B cell (primary cell): ENCODE results near the gene FOXI2. TPM values are rescaled to one million over a fixed set of nuclear protein-coding genes. Genes with fewer than 3 reads are reported as not detected.

Source experiments
- ATAC-seq: fragments of 200-7000 bp; cut with Tn5 transposase; one replicate; pipeline ENCODE4 v1.10.0; 2021; ENCODE audit warnings: low read depth, mild to moderate bottlenecking, moderate number of reproducible peaks, moderate library complexity
- CTCF ChIA-PET: fragments of 350-600 bp; sonication (Branson Sonifier 250); formaldehyde crosslinking; loops from one replicate; lab custom pipeline; 2021; ENCODE audit warnings: antibody characterized with exemption, inconsistent platforms; lab: Charles Lee
- POLR2A ChIA-PET: fragments of 350-600 bp; sonication (Branson Sonifier 250); formaldehyde crosslinking; loops from one replicate; lab custom pipeline; 2021; ENCODE audit warnings: antibody characterized with exemption; lab: Charles Lee
- DNase-seq: peaks from one replicate; pipeline ENCODE4 v3.0.0; 2013
- H2AFZ ChIP-seq: 2 replicates; pipeline ENCODE4 v1.6.1; 2012; ENCODE audit warnings: mild to moderate bottlenecking, low read depth, low read length; ENCODE audit not compliant: insufficient read depth, poor library complexity, severe bottlenecking
- H3K27ac ChIP-seq, 2 donors: 1 replicate in 1 of 2; 2 replicates in 1 of 2; pipeline ENCODE4 v1.5.1; 2012 to 2013; ENCODE audit warnings: low read length in 2 of 2, mild to moderate bottlenecking in 2 of 2, moderate library complexity in 1 of 2
- H3K27me3 ChIP-seq, 4 experiments: fragments of 200-600 bp in 1 of 4; sonication (generic) in 1 of 4; replicated peaks in 1 of 4; 1 replicate in 2 of 4; 2 replicates in 2 of 4; pipeline versions ENCODE4 v1.6.1 to v1.7.0; 2013 to 2016; ENCODE audit warnings: low read length in 3 of 4, mild to moderate bottlenecking in 2 of 4, mixed read lengths in 1 of 4, moderate library complexity in 1 of 4; ENCODE audit not compliant: insufficient read depth in 4 of 4, control insufficient read depth in 3 of 4; ENCODE audit errors: control extremely low read depth in 1 of 4
- H3K36me3 ChIP-seq, 2 experiments: replicated peaks in 1 of 2; 1 replicate in 1 of 2; 2 replicates in 1 of 2; pipeline versions ENCODE4 v1.6.1 to v1.7.1; 2013; ENCODE audit warnings: low read length in 1 of 2; ENCODE audit not compliant: insufficient read depth in 2 of 2, control insufficient read depth in 1 of 2; ENCODE audit errors: control extremely low read depth in 1 of 2, extremely low read depth in 1 of 2
- H3K4me1 ChIP-seq, 2 donors: fragments of 200-600 bp in 1 of 2; sonication (generic) in 1 of 2; 1 replicate in 1 of 2; 2 replicates in 1 of 2; pipeline versions ENCODE4 v1.5.1 to v1.6.1; 2013 to 2017; ENCODE audit warnings: low read length in 2 of 2; ENCODE audit not compliant: control insufficient read depth in 2 of 2, insufficient read depth in 2 of 2
- H3K4me2 ChIP-seq: replicated peaks from 2 replicates; pipeline ENCODE3; 2012; ENCODE audit warnings: mild to moderate bottlenecking, low read depth, low read length; ENCODE audit not compliant: poor library complexity, severe bottlenecking
- H3K4me3 ChIP-seq, 5 experiments: fragments of 200-600 bp in 1 of 5; sonication (generic) in 1 of 5; 1 replicate in 3 of 5; 2 replicates in 2 of 5; pipeline versions ENCODE4 v1.5.1 to v1.7.0; 2011 to 2016; ENCODE audit warnings: low read length in 4 of 5, mild to moderate bottlenecking in 4 of 5, low read depth in 2 of 5, control low read depth in 1 of 5, moderate library complexity in 1 of 5; ENCODE audit not compliant: insufficient read depth in 1 of 5; ENCODE audit errors: control extremely low read depth in 1 of 5, extremely low read depth in 1 of 5
- H3K79me2 ChIP-seq: fragments of 200-600 bp; sonication (generic); one replicate; pipeline ENCODE4 v1.6.0; 2016; ENCODE audit warnings: low read length; ENCODE audit not compliant: control insufficient read depth, insufficient read depth
- H3K9ac ChIP-seq: fragments of 200-600 bp; sonication (generic); 2 replicates; pipeline ENCODE4 v1.6.1; 2017; ENCODE audit warnings: mild to moderate bottlenecking, low read length, moderate library complexity
- H3K9me3 ChIP-seq, 3 donors: one replicate each; pipeline versions ENCODE4 v1.6.1 to v1.7.1; 2013; ENCODE audit warnings: low read length in 2 of 3; ENCODE audit not compliant: control insufficient read depth in 2 of 3, insufficient read depth in 1 of 3; ENCODE audit errors: control extremely low read depth in 1 of 3
- H4K20me1 ChIP-seq: 2 replicates; pipeline ENCODE4 v1.6.0; 2012; ENCODE audit warnings: mild to moderate bottlenecking, low read length; ENCODE audit not compliant: insufficient read depth, control insufficient read depth, poor library complexity, severe bottlenecking
- H3K27ac Mint-ChIP-seq: one replicate; pipeline ENCODE4 v1.8.0; 2021; ENCODE audit warnings: mixed read lengths
- H3K27me3 Mint-ChIP-seq: one replicate; pipeline ENCODE4 v1.8.0; 2021; ENCODE audit warnings: mixed read lengths
- H3K4me1 Mint-ChIP-seq: one replicate; pipeline ENCODE4 v1.8.0; 2021; ENCODE audit warnings: mixed read lengths
- H3K4me3 Mint-ChIP-seq: one replicate; pipeline ENCODE4 v1.8.0; 2021; ENCODE audit warnings: mixed read lengths
- H3K9me3 Mint-ChIP-seq: one replicate; pipeline ENCODE4 v1.8.0; 2022; ENCODE audit warnings: mixed read lengths; ENCODE audit not compliant: insufficient read depth
- CTCF ChIP-seq: fragments of 200-600 bp; IDR thresholded peaks from one replicate; pipeline ENCODE4 v1.8.0; 2022; ENCODE audit warnings: antibody characterized with exemption, mild to moderate bottlenecking
- EZH2 ChIP-seq: IDR thresholded peaks from 2 replicates; pipeline ENCODE4 v1.6.1; 2012; ENCODE audit warnings: borderline replicate concordance, low read depth, mild to moderate bottlenecking, moderate library complexity, low read length; ENCODE audit not compliant: insufficient read depth, poor library complexity, severe bottlenecking
- WGBS: methylation state at CpG from one replicate; pipeline ENCODE4 v1.1.5; 2013; ENCODE audit warnings: missing lambda C conversion rate; ENCODE audit not compliant: insufficient coverage; 5-methylcytosine and 5-hydroxymethylcytosine counted together
- intact Hi-C: fragments of 100-400 bp; cut with micrococcal nuclease; formaldehyde crosslinking; loops from one replicate; pipeline ENCODE4 v1.10.0; 2022
- polyA plus RNA-seq: library from polyadenylated mRNA; depleted of rRNA; stranded (reverse); fragments of >200 nt; gene quantifications from 2 replicates; pipeline ENCODE4 v1.2.3, GENCODE V29; 2012
- total RNA-seq, 2 donors: library from RNA; stranded (reverse); fragments of 120-200 nt in 1 of 2; gene quantifications; 1 replicate in 1 of 2; 2 replicates in 1 of 2; pipeline versions ENCODE4 v1.2.3 to v1.2.4, GENCODE V29; 2013 to 2022

FOXI2 gene
- total and polyA plus RNA-seq, 2 donors (not counting 1 experiment from before 2014, with no cell fraction given) = not detected

GRCh38 chr10:127787873-127788272, 50.9 kb downstream of the FOXI2 start:
- no peaks in the 10 kb centered on the region for H3K4me1 Mint-ChIP-seq
- no peaks in the 10 kb centered on the region for H3K9me3 Mint-ChIP-seq
- TF ChIP-seq CTCF (no peak), EZH2 (no peak)
- no peak overlapping the region for H3K27ac ChIP-seq
- peaks cover 0 to 6% (median 2%) of the 10 kb centered on the region in 4 experiments for H3K27me3 ChIP-seq
- no peaks in the 10 kb centered on the region for H3K36me3 ChIP-seq
- H4K20me1 ChIP-seq = no peaks in the 10 kb centered on the region
- CTCF ChIA-PET = no interaction called here
- no peak overlapping the region for H3K4me3 ChIP-seq
- H3K9ac ChIP-seq = no peak overlapping the region
- peaks cover 33% of the 10 kb centered on the region for H3K27me3 Mint-ChIP-seq
- POLR2A ChIA-PET = no interaction called here
- peaks cover 0 to 8% (median 3%) of the 10 kb centered on the region in 3 donors for H3K9me3 ChIP-seq
- H3K4me1 ChIP-seq = no peaks in the 10 kb centered on the region
- H2AFZ ChIP-seq = no peak overlapping the region
- no peak overlapping the region for H3K4me2 ChIP-seq
- WGBS = no CpG with 5 or more reads among the region's 2 CpGs
- intact Hi-C loops = no loop called here
- DNase-seq (no peak), ATAC-seq (no peak)
- H3K79me2 ChIP-seq = no peaks in the 10 kb centered on the region
- no peak overlapping the region for H3K27ac Mint-ChIP-seq
- no peak overlapping the region for H3K4me3 Mint-ChIP-seq

GRCh38 chr10:127790066-127790624, 53.2 kb downstream of the FOXI2 start:
- H3K27ac ChIP-seq = no peak overlapping the region
- CTCF ChIA-PET = no interaction called here
- Mint-ChIP-seq H3K4me1 (no peaks in the 10 kb centered on the region), H3K9me3 (no peaks in the 10 kb centered on the region), H3K27ac (no peak overlapping the region), H3K27me3 (peaks cover 28% of the 10 kb centered on the region), H3K4me3 (no peak overlapping the region)
- H3K9ac ChIP-seq = no peak overlapping the region
- H3K4me2 ChIP-seq = no peak overlapping the region
- no peaks in the 10 kb centered on the region for H4K20me1 ChIP-seq
- no peak for ATAC-seq
- peaks cover 0 to 7% (median 0%) of the 10 kb centered on the region in 3 donors for H3K9me3 ChIP-seq
- DNase-seq = no peak
- H2AFZ ChIP-seq = no peak overlapping the region
- intact Hi-C loops = no loop called here
- H3K4me3 ChIP-seq = no peak overlapping the region
- no peak for TF ChIP-seq EZH2
- no peak for TF ChIP-seq CTCF
- WGBS = 15% methylated on average over 6 of the region's 7 CpGs
- H3K36me3 ChIP-seq = no peaks in the 10 kb centered on the region
- POLR2A ChIA-PET = no interaction called here
- peaks cover 0 to 6% (median 2%) of the 10 kb centered on the region in 4 experiments for H3K27me3 ChIP-seq
- no peaks in the 10 kb centered on the region for H3K79me2 ChIP-seq
- H3K4me1 ChIP-seq = no peaks in the 10 kb centered on the region

Other genes with a start within 250 kb of the FOXI2 start
- not detected in 2 replicates for gene NPS, start 187.9 kb upstream of the FOXI2 start, total RNA-seq
- gene NPS, start 187.9 kb upstream of the FOXI2 start, polyA plus RNA-seq = not detected in 2 replicates
- not detected in 2 replicates for gene CLRN3, start 155.8 kb downstream of the FOXI2 start, total RNA-seq
- not detected in 2 replicates for gene CLRN3, start 155.8 kb downstream of the FOXI2 start, polyA plus RNA-seq
- 31.5 and 32.7 TPM in 2 replicates for gene PTPRE, start 169.9 kb downstream of the FOXI2 start, total RNA-seq
- gene PTPRE, start 169.9 kb downstream of the FOXI2 start, polyA plus RNA-seq = 6.6 and 11.9 TPM in 2 replicates